HG02571 (cell line): ENCODE data around the gene OPTC.

Experiments used
- ATAC-seq: cut with Tn5 transposase; IDR thresholded peaks from one replicate; pipeline ENCODE4 v1.9.1; 2021; ENCODE audit warnings: mild to moderate bottlenecking, moderate library complexity; ENCODE audit not compliant: unreplicated experiment

OPTC gene

DNA sequence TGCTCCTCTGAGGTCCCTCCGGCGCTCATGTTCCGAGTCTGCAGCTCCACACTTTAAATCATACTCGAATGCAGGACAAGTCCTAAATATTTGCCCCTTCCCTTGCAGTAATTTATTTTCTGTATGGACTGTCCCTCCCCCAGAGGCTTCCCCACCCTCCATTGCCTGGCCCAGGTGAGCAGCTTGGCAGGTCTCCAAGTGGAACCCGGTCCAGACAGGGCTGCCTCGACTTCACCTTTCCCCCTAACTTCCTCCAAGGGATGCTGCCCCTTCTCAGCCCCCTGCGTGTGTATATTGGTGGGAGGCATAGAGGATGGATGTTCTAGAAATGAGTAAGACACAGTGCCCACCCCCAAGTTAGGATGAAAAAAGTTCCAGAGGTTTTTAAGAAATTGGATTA is 5.4 kb upstream of the OPTC start:
- no peak for ATAC-seq

DNA sequence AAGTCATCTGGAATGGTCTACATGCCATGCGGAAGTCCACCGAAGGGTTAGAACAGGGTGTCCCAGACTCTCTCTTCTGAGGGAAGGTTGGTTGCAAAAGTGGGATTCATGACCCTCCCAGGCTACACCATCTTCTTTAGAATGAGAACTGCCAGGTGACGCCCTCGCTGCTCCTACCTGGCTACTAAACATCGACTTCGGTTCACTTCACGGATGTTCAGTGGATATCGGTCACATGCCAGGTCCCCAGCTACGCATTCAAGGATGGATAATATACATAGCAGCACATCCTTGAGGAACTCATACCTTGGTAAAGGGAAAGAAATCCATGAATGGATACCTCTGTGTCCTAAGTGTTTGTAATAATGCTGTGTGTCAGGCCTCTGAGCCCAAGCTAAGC is 3.3 kb upstream of the OPTC start:
- ATAC-seq = no peak

DNA sequence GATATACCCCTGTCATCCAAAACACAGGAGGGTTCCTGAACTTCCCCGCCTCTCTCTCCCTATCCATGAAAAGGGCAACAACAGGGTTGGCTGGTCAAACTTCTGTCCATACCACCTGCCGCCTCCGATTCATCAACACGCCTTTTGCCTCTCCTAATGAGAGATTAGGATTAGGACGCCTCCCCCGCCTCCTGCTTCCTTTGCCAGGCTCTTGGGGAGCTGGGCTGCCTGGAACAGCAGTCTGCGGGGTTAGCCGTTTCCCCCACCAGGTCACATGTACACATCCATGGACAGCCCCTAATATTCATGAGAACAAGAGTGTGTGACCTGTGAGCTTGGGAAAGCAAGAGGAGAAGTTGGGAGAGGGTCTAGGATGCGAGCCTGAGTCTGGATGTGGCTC is 2.3 kb upstream of the OPTC start:
- ATAC-seq = no peak

DNA sequence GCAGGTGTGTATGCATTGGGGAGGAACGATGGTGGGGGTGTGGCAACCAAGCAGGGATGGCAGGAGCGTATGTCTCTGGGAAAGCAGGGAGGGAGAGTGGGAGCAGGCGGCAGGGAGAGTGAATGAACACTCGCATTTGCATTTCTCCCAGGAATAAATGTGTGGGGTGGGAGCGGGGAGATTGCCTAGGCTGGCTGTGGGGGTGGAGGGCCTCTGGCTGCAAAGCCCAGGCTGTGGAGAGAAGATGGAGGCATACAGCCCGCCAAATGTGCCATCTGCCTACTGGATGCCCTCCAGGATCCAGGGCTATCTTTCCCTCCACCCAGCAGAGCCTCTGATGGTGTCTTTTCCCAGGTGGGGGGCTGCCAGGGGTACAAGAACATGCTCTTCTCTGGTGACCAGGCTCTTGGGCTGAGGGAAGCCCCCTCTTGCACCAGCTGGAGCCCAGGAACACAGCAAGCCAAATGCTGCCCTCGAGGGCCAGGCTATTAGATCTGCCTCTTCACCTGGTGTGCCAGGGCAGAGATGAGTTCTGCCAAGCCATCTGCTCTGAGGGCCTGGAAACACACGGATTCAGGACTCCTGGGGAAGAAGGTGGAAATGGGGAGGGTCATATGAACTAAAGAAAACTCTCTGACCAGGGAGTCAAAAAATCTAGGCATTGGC is 1.7 kb upstream of the OPTC start:
- no peak for ATAC-seq

DNA sequence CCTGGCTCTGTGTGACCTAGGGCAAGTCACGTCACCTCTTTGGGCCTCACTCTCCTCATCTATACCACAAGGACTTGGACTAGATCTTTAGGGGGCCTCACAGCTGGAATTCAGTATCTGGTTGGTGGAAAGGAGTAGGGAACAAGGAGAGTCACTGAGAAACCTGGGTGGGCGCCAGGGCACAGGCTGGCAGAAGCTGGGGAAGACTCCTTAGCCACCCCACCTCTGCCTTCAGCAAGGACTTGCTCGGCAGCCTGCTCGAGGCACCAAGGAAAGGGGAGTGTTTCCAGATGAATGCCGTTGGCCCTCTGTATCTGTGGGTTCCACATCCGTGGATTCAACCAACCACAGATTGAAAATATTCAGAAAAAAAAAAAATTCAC is 1.2 kb upstream of the OPTC start:
- ATAC-seq = no peak

DNA sequence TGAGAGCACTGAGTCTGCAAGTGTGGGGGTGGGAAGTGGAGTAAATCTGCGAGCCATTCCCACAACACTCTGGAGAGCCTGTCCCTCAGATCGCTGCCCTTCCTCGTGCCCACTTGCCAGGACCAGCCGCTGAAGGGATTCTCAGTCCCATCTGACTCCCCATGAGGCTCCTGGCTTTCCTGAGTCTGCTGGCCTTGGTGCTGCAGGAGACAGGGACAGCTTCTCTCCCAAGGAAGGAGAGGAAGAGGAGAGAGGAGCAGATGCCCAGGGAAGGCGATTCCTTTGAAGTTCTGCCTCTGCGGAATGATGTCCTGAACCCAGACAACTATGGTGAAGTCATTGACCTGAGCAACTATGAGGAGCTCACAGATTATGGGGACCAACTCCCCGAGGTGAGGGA is 1.9 kb downstream of the OPTC start:
- ATAC-seq = no peak

DNA sequence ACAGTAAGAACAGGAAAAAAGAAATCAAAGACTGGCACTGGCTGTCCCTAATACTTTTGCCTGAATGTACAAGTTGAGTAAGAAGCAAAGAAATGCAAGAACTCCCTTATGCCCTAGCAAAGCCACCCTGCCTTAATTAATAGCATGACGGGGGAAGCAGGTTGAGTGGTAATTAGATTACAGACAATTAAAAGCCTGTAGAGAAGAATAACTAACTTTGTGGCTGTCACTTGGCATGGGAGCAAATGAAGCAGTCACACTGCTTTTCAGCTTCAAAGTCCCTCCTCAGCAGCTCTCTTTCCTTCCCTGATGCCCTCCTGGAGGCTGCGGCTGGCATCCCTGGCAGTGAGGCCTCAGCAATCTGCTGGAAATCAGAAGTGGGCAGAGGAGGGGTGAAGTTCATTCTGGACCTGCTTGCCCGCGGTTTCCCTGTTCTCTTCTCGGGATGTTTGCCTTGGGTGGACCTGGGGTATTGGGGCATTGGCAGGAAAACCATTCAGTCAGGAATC is 3.4 kb downstream of the OPTC start:
- no peak for ATAC-seq

DNA sequence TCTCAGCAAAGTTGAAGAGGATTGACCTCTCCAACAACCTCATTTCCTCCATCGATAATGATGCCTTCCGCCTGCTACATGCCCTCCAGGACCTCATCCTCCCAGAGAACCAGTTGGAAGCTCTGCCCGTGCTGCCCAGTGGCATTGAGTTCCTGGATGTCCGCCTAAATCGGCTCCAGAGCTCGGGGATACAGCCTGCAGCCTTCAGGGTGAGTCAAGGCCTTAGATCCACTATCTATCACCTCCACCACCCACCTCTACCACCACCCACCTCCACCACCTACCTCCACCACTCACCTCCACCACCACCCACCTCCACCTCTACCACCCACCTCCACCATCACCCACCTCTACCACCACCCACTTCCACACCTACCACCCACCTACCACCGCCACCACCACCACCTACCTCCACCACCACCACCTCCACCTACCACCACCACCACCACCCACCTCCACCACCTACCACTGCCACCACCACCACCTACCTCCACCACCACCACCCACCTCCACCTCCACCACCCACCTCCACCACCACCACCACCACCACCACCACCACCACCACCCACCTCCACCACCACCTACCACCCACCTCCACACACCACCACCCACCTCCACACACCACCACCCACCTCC is 5.8 kb downstream of the OPTC start:
- no peak for ATAC-seq

DNA sequence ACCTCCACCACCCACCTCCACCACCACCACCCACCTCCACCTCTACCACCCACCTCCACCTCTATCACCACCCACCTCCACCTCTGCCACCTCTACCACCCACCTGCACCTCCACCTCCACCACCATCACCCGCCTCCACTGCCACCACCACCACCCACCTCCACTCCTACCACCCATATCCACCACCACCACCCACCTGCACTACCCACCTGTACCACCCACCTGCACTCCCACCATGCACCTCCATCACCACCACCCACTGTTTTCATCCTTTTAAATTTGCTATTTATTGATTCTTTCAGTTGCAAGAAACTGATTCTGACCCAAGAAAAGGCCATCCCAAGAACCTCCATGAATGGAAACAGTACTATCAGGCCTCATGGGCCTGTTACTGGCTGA is 6.3 kb downstream of the OPTC start:
- no peak for ATAC-seq

DNA sequence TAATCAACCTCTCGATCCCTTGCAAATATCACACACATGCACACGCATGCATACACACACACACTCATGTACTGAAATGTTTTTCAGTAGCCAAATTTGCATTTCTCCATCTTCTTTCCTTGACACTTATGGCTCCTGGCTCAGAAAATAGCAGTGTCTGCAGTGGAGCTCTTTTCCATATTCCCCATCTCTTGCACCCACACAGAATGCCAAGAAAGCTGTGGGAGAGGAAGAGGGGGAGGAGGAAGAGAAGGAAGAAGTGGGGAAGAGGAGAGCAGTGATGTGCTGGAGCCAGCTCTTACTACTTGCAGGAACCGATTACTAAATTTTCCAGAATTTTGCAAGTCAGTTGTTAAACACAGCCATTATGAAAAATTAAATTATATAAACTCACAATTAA is 9.9 kb downstream of the OPTC start:
- no peak for ATAC-seq

DNA sequence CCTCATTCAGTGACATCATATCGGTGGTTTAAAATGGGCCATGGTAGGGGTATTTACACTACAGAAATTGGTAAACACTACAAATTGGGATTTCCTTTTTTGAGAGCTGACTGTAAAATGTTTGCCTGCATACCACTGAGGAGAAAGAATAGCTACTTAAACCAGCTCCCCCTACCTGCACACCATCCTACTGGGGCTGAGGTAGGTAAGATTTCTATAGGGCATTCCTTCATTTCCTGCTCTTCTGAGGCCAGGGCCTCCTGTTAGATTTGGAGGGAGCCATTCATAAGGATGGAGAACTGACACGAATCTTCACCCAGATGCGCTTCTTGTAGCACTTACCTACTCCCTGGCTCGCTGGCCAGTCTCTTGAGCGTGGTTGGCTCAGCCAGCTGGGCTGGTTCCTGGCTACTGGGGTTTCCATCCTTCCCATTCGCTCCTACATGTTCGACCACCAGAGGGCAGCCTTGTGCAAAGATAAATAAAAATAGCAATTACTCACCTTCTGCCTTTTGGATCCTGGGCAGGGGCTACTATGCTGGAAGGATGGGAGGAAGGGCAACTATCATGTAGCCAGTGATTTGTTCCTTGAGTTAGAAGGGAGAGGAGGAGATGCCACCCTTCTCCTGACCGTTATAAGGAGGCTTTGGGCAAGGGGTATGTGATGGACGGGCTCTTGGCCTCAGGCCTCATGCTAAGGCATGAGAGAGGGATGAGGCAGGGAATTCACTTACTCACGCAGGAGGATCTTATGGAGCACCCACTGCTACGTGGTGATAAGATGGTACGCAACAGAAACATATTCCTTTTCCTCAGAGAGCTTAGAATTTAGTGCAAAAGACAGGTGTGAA is 10.7 kb downstream of the OPTC start:
- ATAC-seq = no peak

DNA sequence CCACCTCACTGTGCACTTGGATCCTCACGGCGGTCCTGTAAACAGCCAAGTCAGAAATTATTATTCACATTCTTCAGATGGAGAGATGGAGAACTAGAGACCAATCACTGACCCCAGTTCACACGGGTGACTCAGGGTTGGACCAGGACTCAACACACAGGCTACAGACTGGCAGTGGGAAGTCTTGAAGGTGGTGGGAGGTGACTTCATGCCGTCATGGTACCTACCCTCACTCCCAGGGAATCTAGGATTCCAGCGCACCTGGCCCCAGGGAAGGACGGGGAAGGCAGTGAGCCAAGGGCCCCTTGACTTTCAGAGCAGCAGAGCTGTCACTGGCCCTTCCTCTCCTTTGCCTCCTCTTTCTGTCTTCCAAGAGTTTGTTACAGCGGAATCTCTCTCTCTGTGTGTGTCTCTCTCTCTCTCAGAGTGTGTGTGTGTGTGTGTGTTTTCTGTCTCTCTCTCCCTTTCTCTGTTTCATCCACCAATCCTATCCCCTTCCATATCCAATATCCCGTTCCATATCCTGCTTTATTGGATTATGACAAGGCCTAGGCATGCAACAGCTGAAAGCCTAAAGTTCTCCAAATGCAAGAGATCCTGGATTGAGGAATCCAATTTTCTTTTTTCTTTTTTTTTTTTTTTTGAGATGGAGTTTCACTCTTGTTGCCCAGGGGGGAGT is 11.7 kb downstream of the OPTC start:
- ATAC-seq = no peak

DNA sequence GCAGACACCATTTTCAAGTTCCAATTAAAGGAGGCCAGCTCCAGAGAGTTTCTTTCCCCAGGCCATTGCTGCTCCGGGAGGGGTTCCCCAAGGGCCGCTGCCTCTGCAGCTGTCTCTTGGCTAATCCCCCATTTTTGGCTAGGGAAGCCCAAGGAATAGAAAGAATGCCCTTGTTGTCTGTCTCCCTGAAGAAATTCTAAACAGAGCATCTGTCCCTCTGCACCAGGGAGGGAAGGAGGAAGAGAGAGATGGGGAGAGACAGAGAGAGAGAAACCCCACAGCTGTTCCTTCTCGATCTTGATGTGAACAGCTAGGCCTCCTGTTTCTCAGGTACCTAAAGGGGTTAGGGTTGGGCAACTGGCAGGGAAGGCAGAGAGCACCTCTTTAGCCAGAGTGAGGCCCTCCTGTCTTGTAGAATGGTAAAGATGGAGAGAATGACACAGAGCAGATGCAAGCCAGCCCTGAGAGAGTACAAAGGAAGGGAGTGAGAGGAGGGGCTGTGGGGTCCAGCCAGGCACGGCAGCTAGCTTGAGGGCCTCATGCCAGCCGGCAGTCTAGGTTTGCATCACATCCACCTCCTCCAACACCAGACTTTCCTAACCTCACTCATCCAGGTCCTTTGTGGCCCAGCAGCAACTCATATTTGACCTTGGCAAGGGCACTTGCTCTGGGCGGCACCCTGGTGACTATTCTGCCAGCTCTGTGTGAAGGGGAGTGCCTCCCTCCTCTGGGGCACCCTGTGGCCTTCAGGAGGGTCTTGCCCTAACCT is 13.1 kb downstream of the OPTC start:
- ATAC-seq = no peak

DNA sequence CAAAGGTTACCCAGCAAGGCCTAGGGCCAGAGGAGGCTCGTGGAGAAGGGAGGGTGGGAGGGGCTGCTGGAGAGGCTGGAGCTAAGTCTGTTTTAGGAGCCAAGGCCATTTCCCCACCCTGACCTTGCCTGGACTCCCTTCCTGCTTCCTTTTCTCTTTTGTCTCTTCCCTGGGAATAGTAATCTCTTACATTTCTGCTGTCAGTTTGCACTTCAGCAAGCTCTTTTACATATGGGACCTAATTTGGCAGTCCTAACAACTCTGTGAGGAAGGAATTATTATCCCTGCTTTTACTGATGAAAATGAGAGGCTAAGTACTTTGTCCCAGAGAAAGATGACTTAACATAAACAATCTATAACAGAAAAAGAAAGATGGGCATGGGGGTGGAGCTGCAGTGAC is 13.8 kb downstream of the OPTC start:
- ATAC-seq = no peak

DNA sequence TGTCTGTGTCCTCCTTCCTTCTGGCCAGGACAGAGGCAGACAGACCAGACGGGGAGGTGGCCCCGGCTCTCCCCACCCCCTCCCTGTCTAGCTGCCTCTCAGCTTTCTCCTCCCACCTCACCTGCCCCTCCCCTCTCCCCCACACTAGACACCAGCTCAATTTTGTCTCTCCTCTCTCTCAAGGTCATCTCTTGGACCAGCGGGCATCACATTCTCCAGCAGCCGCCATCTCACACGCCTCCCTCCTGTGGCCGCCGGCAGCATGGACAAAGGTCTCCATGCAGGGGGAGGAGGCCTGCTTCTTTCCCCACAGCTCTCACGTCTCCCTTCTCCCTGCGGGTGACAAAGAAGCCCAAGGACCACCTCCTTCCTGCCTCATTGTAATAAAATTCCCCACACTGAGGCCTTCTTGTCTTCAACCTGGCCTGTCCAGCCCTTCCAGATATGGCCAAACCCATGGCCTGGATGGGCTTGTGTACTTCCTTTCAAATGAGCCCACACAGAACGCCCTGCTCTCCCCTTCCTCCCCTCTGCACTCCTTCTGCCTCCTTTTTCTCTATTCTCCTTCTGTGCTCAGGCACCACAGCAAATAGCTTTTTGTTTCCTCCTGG is 14.6 kb downstream of the OPTC start:
- no peak for ATAC-seq

DNA sequence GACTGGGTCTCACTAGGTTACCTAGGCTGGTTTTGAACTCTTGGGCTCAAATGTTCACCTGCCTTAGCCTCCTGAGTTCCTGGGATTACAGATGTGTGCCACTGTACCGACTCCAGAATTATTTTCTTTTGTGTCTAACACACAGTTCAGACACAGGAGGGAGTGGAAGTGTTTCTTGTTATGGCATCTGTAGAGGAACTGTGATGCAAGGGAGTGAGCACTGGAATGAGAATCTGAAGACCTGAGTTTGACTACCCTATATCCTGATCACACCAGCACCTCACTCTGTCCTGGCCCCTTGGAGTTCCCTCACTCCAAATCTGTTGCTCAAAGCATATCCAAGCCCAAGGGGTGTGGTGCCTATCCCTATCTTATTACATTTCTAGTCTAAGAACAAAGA is 15.2 kb downstream of the OPTC start:
- no peak for ATAC-seq

DNA sequence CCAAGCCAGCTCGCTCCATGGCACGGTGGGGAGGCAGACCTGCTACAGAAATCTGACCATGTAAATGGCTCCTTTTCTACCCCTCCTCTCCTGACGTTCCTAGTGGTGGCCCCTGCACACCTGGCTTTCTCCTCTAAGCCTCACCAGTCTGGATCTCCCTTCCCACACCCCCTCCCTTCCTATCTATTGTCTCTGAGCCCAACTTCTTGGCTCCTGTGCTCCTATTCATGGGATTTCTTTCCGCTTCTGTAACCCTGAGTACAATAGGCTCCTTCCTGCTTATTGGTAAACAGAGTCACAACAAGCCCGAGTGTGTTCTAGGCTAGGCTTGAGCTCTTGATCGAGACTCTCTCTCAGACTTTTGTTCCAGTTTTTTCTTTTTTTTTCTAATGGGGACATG is 17.6 kb downstream of the OPTC start:
- ATAC-seq = no peak

DNA sequence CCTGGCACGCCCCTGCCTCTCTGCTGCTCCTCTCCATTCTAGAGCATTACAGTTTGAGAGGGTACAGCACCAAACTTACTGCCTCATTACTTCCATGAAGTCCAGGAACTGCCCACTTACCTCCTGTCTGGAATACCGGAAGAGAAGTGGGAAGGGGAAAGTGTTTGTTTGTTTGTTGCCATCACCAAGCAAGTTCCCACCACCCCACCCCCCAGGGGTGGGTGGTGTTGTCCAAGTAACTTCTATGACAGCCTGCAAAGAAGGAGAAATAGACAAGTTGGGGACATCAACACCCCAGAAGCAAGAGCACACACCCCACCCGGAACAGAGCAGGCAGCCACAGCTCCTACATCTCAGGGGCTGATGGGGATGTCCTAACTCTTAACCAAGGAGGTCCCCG is 18.0 kb downstream of the OPTC start:
- no peak for ATAC-seq

DNA sequence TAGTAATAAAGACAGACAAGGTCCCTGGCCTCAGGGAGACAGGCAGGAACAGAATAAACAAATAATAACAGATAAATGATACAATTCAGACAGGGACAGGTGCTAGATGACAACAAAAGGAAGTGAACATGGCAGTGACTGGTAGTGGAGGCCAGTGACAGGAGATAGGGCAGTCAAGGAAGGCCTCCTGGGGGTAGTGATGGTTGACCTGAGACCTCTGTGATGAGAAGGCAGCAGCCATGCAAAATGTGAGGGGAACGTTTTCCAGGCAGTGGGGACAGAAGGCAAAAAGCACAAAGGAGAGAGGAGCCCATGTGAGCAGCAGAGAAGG is 18.5 kb downstream of the OPTC start:
- no peak for ATAC-seq

DNA sequence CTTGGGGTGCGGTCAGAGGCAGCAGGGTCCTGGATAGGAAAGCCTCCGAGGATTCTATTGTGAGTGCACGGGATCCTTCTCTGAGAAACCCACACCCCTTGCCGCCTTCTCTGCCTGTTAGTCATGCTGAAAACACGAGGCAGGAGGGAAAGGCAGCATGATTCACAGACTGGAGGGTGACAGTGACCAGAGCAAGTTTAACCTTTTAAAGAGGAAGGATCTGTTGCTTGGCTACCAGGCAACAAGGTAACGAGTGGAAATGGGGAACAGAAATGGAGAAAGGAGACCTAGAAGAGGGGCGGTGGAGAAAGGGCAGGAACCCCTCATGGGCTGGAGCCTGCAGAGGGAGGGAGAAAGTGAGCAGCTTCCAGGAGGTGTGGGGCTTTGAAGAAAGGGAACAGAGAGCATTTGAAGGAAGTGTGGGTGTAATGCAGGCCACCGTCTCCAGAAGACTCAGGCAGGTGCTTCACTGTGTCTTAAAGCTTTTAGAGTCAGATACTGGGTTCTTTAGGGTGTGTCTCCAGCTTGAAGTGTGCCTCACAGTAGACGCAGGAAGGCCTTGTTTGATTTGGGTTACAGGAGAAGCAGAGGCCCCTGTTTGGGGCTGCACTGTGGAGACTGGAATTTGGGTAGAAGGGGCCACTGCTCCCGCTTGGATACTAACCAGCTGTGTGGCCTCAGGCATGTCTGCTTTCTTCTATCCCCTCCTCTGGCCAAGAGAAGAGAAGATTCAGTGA is 19.1 kb downstream of the OPTC start:
- no peak for ATAC-seq
